ENCODE results near the gene PLPPR5.

DNA sequence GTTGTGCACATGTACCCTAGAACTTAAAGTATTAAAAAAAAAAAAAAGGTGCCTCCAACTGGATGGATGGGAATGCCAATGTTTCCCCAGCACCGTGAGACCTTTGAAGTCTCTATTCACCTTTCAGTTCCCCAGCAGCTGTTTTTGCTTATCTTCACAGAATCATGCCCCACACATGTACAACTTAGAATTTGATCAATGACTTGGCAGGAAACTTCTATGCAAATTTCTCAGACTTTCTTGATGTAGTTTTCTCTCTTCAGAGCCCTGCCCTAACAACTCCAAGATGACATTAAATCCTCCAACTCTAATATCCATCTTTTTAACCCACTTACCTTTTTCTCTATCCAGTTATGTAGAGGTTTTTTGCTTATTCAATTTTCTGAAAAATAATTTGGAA lies 144.3 kb downstream of the PLPPR5 start:
- TF ChIP-seq CTCF (IDR thresholded peaks at IDR 0.05 in 8 of 11, conservative IDR thresholded peaks at IDR 0.05 in 3 of 11) (no peak), POLR2A (IDR thresholded peaks at IDR 0.05) (no peak), POLR2AphosphoS5 (IDR thresholded peaks at IDR 0.05) (no peak)
